Sciatic nerve (tissue), 2 donors: ENCODE results near the gene SPATA20. TPM values are rescaled to one million over a fixed set of nuclear protein-coding genes. Genes with fewer than 3 reads are reported as not detected.
A peak's percentile ranks its signal among the peaks of the same experiment; 100 is the strongest.

Experiments
- ATAC-seq: fragments of 200-7000 bp; cut with Tn5 transposase; one replicate; pipeline ENCODE4 v1.9.1; 2020; ENCODE audit warnings: mild to moderate bottlenecking, moderate library complexity
- DNase-seq: peaks from one replicate; pipeline ENCODE4 v3.0.0-alpha.2; 2020; ENCODE audit warnings: low spot score
- intact Hi-C: fragments of 100-400 bp; cut with DNase I; formaldehyde crosslinking; loops from one replicate; pipeline ENCODE4 v1.14.2; 2022
- total RNA-seq: library from RNA; stranded (reverse); fragmentation: NEBNext Ultra II Directional; extraction: Animal tissue kit (Norgen Biotek cat#: 25700); gene quantifications from one replicate; pipeline ENCODE4 v1.2.1, GENCODE V29; 2021
- donor health status: DM: no; HTN: no; CAD: no.
- donor health status: DM: no; HTN: no; CAD: no.

Gene SPATA20
- total RNA-seq, 1 donor from 2014 or later = 37.5 TPM

GRCh38 chr17:50536683-50537646 is 10.0 kb upstream of the SPATA20 start:
- no peak for DNase-seq
- no peak for ATAC-seq
- intact Hi-C loops = no loop called here

GRCh38 chr17:50537721-50538548 is 9.0 kb upstream of the SPATA20 start:
- no peak for ATAC-seq
- no peak for DNase-seq
- intact Hi-C loops = loop anchor here (1.0 kb wide), 1 partner anchor 61 kb away; no protein-coding TSS in a partner anchor

GRCh38 chr17:50538549-50539410 is 8.2 kb upstream of the SPATA20 start:
- intact Hi-C loops = loop anchor here (1.0 kb wide), 1 partner anchor 61 kb away; no protein-coding TSS in a partner anchor
- DNase-seq = no peak
- ATAC-seq = no peak

GRCh38 chr17:50539762-50540559 is 7.0 kb upstream of the SPATA20 start:
- intact Hi-C loops = no loop called here
- DNase-seq (no peak), ATAC-seq (no peak)

GRCh38 chr17:50540560-50541401 is 6.2 kb upstream of the SPATA20 start:
- intact Hi-C loops = no loop called here
- DNase-seq (peak; percentile 50), ATAC-seq (no peak)

- DNase-seq (no peak), ATAC-seq (no peak)
- intact Hi-C loops = no loop called here
These were observed 5.6 kb upstream of the SPATA20 start for GRCh38 chr17:50541402-50541715.

GRCh38 chr17:50541716-50542688 is 5.0 kb upstream of the SPATA20 start:
- peak; percentile 93 for DNase-seq
- peak; percentile 86 for ATAC-seq
- intact Hi-C loops = no loop called here

- intact Hi-C loops = no loop called here
- no peak for DNase-seq
- no peak for ATAC-seq
These were observed 3.9 kb upstream of the SPATA20 start for GRCh38 chr17:50542795-50543774.

GRCh38 chr17:50544516-50544915 is 2.5 kb upstream of the SPATA20 start:
- intact Hi-C loops = no loop called here

GRCh38 chr17:50545311-50545710 is 1.7 kb upstream of the SPATA20 start:
- intact Hi-C loops = loop anchor here (5.0 kb wide), 1 partner anchor 297 kb away; no protein-coding TSS in a partner anchor
- ATAC-seq (no peak), DNase-seq (no peak)

More at GRCh38 chr17:50544516-50544915, 2.5 kb upstream of the SPATA20 start:
- no peak for ATAC-seq
- DNase-seq = no peak

- ATAC-seq (no peak), DNase-seq (no peak)
- intact Hi-C loops = loop anchor here (5.0 kb wide), 1 partner anchor 296 kb away; no protein-coding TSS in a partner anchor
These were observed 306 bp upstream of the SPATA20 start for GRCh38 chr17:50546701-50547034.

GRCh38 chr17:50547736-50548083 is 736 bp downstream of the SPATA20 start:
- intact Hi-C loops = loop anchor here (5.0 kb wide), 1 partner anchor 295 kb away; no protein-coding TSS in a partner anchor
- no peak for ATAC-seq
- DNase-seq = no peak

- intact Hi-C loops = loop anchor here (5.0 kb wide), 1 partner anchor 293 kb away; no protein-coding TSS in a partner anchor
- ATAC-seq (no peak), DNase-seq (no peak)
These were observed 1.9 kb downstream of the SPATA20 start for GRCh38 chr17:50548831-50549230.

- intact Hi-C loops = loop anchor here (5.0 kb wide), 1 partner anchor 293 kb away; no protein-coding TSS in a partner anchor
- DNase-seq (no peak), ATAC-seq (no peak)
These were observed 2.4 kb downstream of the SPATA20 start for GRCh38 chr17:50549256-50549941.
